ENCODE measurements around the gene ASRGL1. TPM values are rescaled to one million over a fixed set of nuclear protein-coding genes. Genes with fewer than 3 reads are reported as not detected.
"Not testable (repeated sequence)": the region's sequence is repeated elsewhere in the genome, so short reads cannot be mapped to it uniquely, and the experiment has no call there.

ASRGL1 gene
- total RNA-seq, 1 experiment from 2014 or later: 31.1 TPM

DNA sequence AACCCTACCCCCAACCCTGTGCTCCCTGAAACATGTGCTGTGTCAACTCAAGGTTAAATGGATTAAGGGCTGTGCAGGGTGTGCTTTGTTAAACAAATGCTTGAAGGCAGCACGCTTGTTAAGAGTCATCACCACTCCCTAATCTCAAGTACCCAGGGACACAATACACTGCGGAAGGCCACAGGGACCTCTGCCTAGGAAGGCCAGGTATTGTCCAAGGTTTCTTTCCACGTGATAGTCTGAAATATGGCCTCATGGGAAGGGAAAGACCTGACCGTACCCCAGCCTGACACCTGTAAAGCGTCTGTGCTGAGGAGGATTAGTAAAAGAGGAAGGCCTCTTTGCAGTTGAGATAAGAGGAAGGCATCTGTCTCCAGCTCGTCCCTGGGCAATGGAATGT lies 10.5 kb upstream of the ASRGL1 start:
- not testable (repeated sequence) for H3K36me3 Mint-ChIP-seq (ENCODE audit: insufficient read depth in 1 of 3, low read depth in 3 of 3); H3K23me2 ChIP-seq (ENCODE audit: insufficient read length, low read depth, low read length, poor library complexity, severe bottlenecking); H3K9me3 ChIP-seq (ENCODE audit: control insufficient read depth, low read depth, low read length); H3K9me3 Mint-ChIP-seq; H2AK5ac ChIP-seq (ENCODE audit: insufficient read length, low read length); H3K56ac ChIP-seq (ENCODE audit: insufficient read length, low read depth, low read length); H4K91ac ChIP-seq (ENCODE audit: insufficient read length, low read depth, low read length); H2BK20ac ChIP-seq (ENCODE audit: low read depth, low read length, poor library complexity, severe bottlenecking); H3K79me1 ChIP-seq (ENCODE audit: insufficient read depth, low read depth, low read length, poor library complexity, severe bottlenecking); H4K8ac ChIP-seq (replicated peaks; ENCODE audit: insufficient read length, low read depth, low read length); H4K5ac ChIP-seq (ENCODE audit: insufficient read length, low read depth, low read length); H3K4me1 ChIP-seq (ENCODE audit: insufficient read depth, low read length); H4K20me1 ChIP-seq (ENCODE audit: control insufficient read depth, insufficient read depth, insufficient read length); H3K79me2 ChIP-seq (ENCODE audit: insufficient read depth, low read length); H3K23ac ChIP-seq (ENCODE audit: insufficient read length, low read depth, low read length); H3K4me3 Mint-ChIP-seq; H2BK5ac ChIP-seq (ENCODE audit: insufficient read length, low read length); H2BK12ac ChIP-seq (ENCODE audit: insufficient read length, low read depth, low read length); H3K9ac ChIP-seq (ENCODE audit: extremely low read depth, insufficient read length, low read length); H3K18ac ChIP-seq (ENCODE audit: insufficient read length, low read depth, low read length); H3K4ac ChIP-seq (ENCODE audit: low read depth, low read length); H2BK15ac ChIP-seq (ENCODE audit: low read depth, low read length); H2AFZ ChIP-seq (ENCODE audit: low read length); H3K27me3 ChIP-seq (ENCODE audit: insufficient read depth, low read length); H3K27ac ChIP-seq (ENCODE audit: insufficient read length, low read depth, low read length); H3T11ph ChIP-seq (ENCODE audit: low read length); H3K4me2 ChIP-seq (ENCODE audit: insufficient read depth, insufficient read length, low read length); H3K14ac ChIP-seq (ENCODE audit: insufficient read depth, low read length); DNase-seq; H2BK120ac ChIP-seq (ENCODE audit: low read depth, low read length, poor library complexity, severe bottlenecking)
- WGBS (ENCODE audit: extremely low coverage, insufficient read length, low lambda C conversion rate): no CpG with 5 or more reads among the region's 6 CpGs
- Mint-ChIP-seq H3K27ac (peak overlapping the region in 1 of 3 experiments; percentile 61; a peak in 1 of 7 replicates), H3K4me1 (peaks cover 20 to 21% of the 10 kb centered on the region in 2 experiments), H3K27me3 (ENCODE audit: low read depth) (peaks cover 23% of the 10 kb centered on the region)

DNA sequence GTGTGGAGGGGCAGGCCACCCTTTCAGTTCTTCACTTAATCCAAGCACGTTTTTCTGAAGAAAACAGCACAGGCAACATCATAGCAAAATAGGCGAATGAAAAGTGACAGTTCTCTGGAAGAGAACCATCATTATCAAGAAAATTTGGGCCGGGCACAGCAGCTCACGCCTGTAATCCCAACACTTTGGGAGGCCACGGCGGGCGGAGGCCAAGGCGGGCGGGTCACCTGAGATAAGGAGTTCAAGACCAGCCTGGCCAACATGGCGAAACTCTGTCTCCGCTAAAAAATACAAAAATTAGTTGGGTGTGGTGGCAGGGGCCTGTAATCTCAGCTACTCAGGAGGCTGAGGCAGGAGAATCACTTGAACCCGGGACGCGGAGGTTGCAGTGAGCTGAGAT lies 9.7 kb upstream of the ASRGL1 start:
- H2BK20ac ChIP-seq (ENCODE audit: low read depth, low read length, poor library complexity, severe bottlenecking); H3K36me3 Mint-ChIP-seq (ENCODE audit: insufficient read depth in 1 of 3, low read depth in 3 of 3); H3K18ac ChIP-seq (ENCODE audit: insufficient read length, low read depth, low read length); H3K14ac ChIP-seq (ENCODE audit: insufficient read depth, low read length); H4K91ac ChIP-seq (ENCODE audit: insufficient read length, low read depth, low read length); H2BK120ac ChIP-seq (ENCODE audit: low read depth, low read length, poor library complexity, severe bottlenecking); H4K5ac ChIP-seq (ENCODE audit: insufficient read length, low read depth, low read length); H3T11ph ChIP-seq (ENCODE audit: low read length); H2BK12ac ChIP-seq (ENCODE audit: insufficient read length, low read depth, low read length); H3K27ac ChIP-seq (ENCODE audit: insufficient read length, low read depth, low read length); H2BK15ac ChIP-seq (ENCODE audit: low read depth, low read length); H3K27me3 ChIP-seq (ENCODE audit: insufficient read depth, low read length); H2AK5ac ChIP-seq (ENCODE audit: insufficient read length, low read length); H2BK5ac ChIP-seq (ENCODE audit: insufficient read length, low read length); H4K8ac ChIP-seq (replicated peaks; ENCODE audit: insufficient read length, low read depth, low read length); H3K4ac ChIP-seq (ENCODE audit: low read depth, low read length); H3K9me3 ChIP-seq (ENCODE audit: control insufficient read depth, low read depth, low read length); H3K9me3 Mint-ChIP-seq; H3K4me2 ChIP-seq (ENCODE audit: insufficient read depth, insufficient read length, low read length); H3K23ac ChIP-seq (ENCODE audit: insufficient read length, low read depth, low read length); H3K79me1 ChIP-seq (ENCODE audit: insufficient read depth, low read depth, low read length, poor library complexity, severe bottlenecking); H2AFZ ChIP-seq (ENCODE audit: low read length); H3K9ac ChIP-seq (ENCODE audit: extremely low read depth, insufficient read length, low read length); H3K27ac Mint-ChIP-seq; DNase-seq; H3K23me2 ChIP-seq (ENCODE audit: insufficient read length, low read depth, low read length, poor library complexity, severe bottlenecking); H3K56ac ChIP-seq (ENCODE audit: insufficient read length, low read depth, low read length); H3K4me3 Mint-ChIP-seq; H3K4me1 ChIP-seq (ENCODE audit: insufficient read depth, low read length); H3K79me2 ChIP-seq (ENCODE audit: insufficient read depth, low read length); H4K20me1 ChIP-seq (ENCODE audit: control insufficient read depth, insufficient read depth, insufficient read length): not testable (repeated sequence)
- Mint-ChIP-seq H3K4me1 (peaks cover 20 to 21% of the 10 kb centered on the region in 2 experiments), H3K27me3 (ENCODE audit: low read depth) (peaks cover 23% of the 10 kb centered on the region)
- no CpG with 5 or more reads among the region's 14 CpGs for WGBS (ENCODE audit: extremely low coverage, insufficient read length, low lambda C conversion rate)
